PC-3 (cell line): ENCODE results near the gene TTC33. TPM values are rescaled to one million over a fixed set of nuclear protein-coding genes. Genes with fewer than 3 reads are reported as not detected.

Experiments
- ATAC-seq: fragments of 200-7000 bp; cut with Tn5 transposase; 2 replicates; pipeline ENCODE4 v1.9.1; 2020; ENCODE audit warnings: mild to moderate bottlenecking, moderate library complexity
- BruUV-seq: library from RNA; stranded (reverse); fragments of 400-500 nt; replicated peaks from 2 replicates; lab custom pipeline; 2021; lab: Mats Ljungman, UMichigan
- CTCF ChIA-PET: fragments of 300-600 bp; sonication (Branson Sonifier 250); formaldehyde crosslinking; loops from one replicate; lab custom pipeline; 2022; ENCODE audit warnings: antibody characterized with exemption; lab: Charles Lee
- POLR2A ChIA-PET: fragments of 300-600 bp; sonication (Branson Sonifier 250); formaldehyde crosslinking; loops from one replicate; lab custom pipeline; 2022; ENCODE audit warnings: antibody characterized with exemption; ENCODE audit not compliant: unreplicated experiment; lab: Charles Lee
- DNase-seq: peaks from one replicate; pipeline ENCODE4 v3.0.0-alpha.2; 2015
- H2AFZ ChIP-seq: fragments of 300-600 bp; sonication (generic); 2 replicates; pipeline ENCODE4 v1.6.0; 2016; ENCODE audit warnings: antibody characterized with exemption, low read length
- H3F3A ChIP-seq: fragments of 300-600 bp; sonication (generic); one replicate; pipeline ENCODE4 v1.6.0; 2017; ENCODE audit warnings: antibody characterized with exemption, low read length, control low read depth, mild to moderate bottlenecking; ENCODE audit not compliant: unreplicated experiment
- H3K27ac ChIP-seq: fragments of 300-600 bp; sonication (generic); 2 replicates; pipeline ENCODE4 v1.5.1; 2016; ENCODE audit warnings: mild to moderate bottlenecking, low read length
- H3K27me3 ChIP-seq: fragments of 300-600 bp; sonication (generic); 2 replicates; pipeline ENCODE4 v1.6.1; 2016; ENCODE audit warnings: low read length, mixed read lengths
- H3K36me3 ChIP-seq: fragments of 300-600 bp; sonication (generic); 2 replicates; pipeline ENCODE4 v1.6.1; 2016; ENCODE audit warnings: low read depth, mixed run types, low read length, mixed read lengths
- H3K4me1 ChIP-seq: fragments of 300-600 bp; sonication (generic); 2 replicates; pipeline ENCODE4 v1.5.1; 2016; ENCODE audit warnings: low read length; ENCODE audit not compliant: insufficient read depth
- H3K4me2 ChIP-seq: fragments of 300-600 bp; sonication (generic); 2 replicates; pipeline ENCODE4 v1.6.0; 2016; ENCODE audit warnings: low read length
- H3K4me3 ChIP-seq: fragments of 300-600 bp; sonication (generic); 2 replicates; pipeline ENCODE4 v1.5.1; 2016; ENCODE audit warnings: mild to moderate bottlenecking, low read length, mixed read lengths
- H3K79me2 ChIP-seq: fragments of 300-600 bp; sonication (generic); 2 replicates; pipeline ENCODE4 v1.6.1; 2017; ENCODE audit warnings: low read length, mixed read lengths
- H3K9ac ChIP-seq: fragments of 300-600 bp; sonication (generic); 2 replicates; pipeline ENCODE4 v1.6.0; 2016; ENCODE audit warnings: mild to moderate bottlenecking, low read length
- H3K9me2 ChIP-seq: fragments of 300-600 bp; sonication (generic); replicated peaks from 2 replicates; pipeline ENCODE4 v1.6.1; 2016; ENCODE audit warnings: mixed run types, low read length, mixed read lengths
- H3K9me3 ChIP-seq: fragments of 300-600 bp; sonication (generic); 2 replicates; pipeline ENCODE4 v1.6.1; 2016; ENCODE audit warnings: low read length, mixed read lengths
- H4K20me1 ChIP-seq: fragments of 300-600 bp; sonication (generic); 2 replicates; pipeline ENCODE4 v1.6.1; 2016; ENCODE audit warnings: low read length, mixed read lengths
- CTCF ChIP-seq: fragments of 300-600 bp; sonication (generic); conservative IDR thresholded peaks from 2 replicates; pipeline ENCODE4 v1.5.1; 2017; ENCODE audit warnings: antibody characterized with exemption, low read depth, mild to moderate bottlenecking, low read length
- EZH2 ChIP-seq: fragments of 300-600 bp; sonication (generic); IDR thresholded peaks from one replicate; pipeline ENCODE4 v1.6.1; 2017; ENCODE audit warnings: antibody characterized with exemption, mild to moderate bottlenecking, low read length; ENCODE audit not compliant: unreplicated experiment
- EZH2phosphoT487 ChIP-seq: fragments of 300-600 bp; sonication (generic); IDR thresholded peaks from 2 replicates; pipeline ENCODE4 v1.6.1; 2018; ENCODE audit warnings: mild to moderate bottlenecking, antibody characterized with exemption, low read length, borderline replicate concordance
- intact Hi-C: fragments of 100-400 bp; cut with micrococcal nuclease; formaldehyde crosslinking; loops from 2 replicates; pipeline ENCODE4 v1.9.0; 2023
- total RNA-seq: library from RNA; depleted of rRNA; stranded (reverse); fragments of >200 nt; gene quantifications from 2 replicates; pipeline ENCODE4 v1.2.3, GENCODE V29; 2014

TTC33 gene
- total RNA-seq, 1 experiment from 2014 or later, result 9.0 TPM

DNA sequence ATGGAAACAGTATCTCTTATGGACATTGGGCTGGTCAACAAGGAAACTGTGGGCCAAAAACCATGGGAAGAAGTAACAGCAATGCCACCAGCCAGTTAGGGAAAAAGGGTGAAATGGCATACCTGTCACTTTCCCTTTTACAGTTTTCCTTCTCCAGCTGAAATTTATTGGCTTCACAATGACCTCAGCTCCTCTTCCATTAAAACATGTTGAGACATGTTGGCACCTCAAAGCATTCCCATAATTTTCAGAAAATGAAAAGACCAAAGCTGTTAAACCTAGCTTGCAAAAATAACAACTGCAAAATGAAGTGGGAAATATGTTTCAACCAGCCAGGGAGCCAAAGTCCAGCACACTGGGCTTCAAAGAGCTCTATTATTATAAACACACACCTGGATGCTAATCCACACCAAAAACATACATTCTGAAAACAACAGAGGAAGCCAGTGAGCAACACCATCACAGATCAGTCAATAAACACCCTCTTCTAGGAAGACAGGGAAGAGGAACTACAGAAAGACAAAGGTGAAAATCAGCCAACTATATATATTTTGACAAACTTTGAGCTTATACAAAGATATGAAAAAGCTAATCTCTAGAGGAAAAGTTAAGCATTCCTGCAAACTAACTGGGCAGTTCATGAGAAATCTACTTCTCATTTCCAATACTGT lies 154.4 kb downstream of the TTC33 start:
- Histone ChIP-seq H3K4me1 (peaks cover 9% of the 10 kb centered on the region; the same call in 1 of the 2 replicates), H3K9ac (no peak overlapping the region), H3K4me3 (no peak overlapping the region), H3K79me2 (no peaks in the 10 kb centered on the region), H2AFZ (no peak overlapping the region), H3K27ac (no peak overlapping the region), H3K9me3 (no peaks in the 10 kb centered on the region), H4K20me1 (no peaks in the 10 kb centered on the region), H3K27me3 (no peaks in the 10 kb centered on the region), H3K9me2 (no peaks in the 10 kb centered on the region), H3F3A (no peaks in the 10 kb centered on the region), H3K4me2 (no peak overlapping the region), H3K36me3 (no peaks in the 10 kb centered on the region)
- DNase-seq (no peak), ATAC-seq (no peak)
- TF ChIP-seq CTCF, result no peak
- TF ChIP-seq EZH2, result no peak
- TF ChIP-seq EZH2phosphoT487, result no peak
- CTCF ChIA-PET, result no interaction called here
- intact Hi-C loops, result no loop called here
- no TSS peak for BruUV-seq
- POLR2A ChIA-PET, result interaction anchor here (0.7 kb wide), 1 partner anchor 92 kb away, joined by 8 read pairs; no protein-coding TSS in a partner anchor

DNA sequence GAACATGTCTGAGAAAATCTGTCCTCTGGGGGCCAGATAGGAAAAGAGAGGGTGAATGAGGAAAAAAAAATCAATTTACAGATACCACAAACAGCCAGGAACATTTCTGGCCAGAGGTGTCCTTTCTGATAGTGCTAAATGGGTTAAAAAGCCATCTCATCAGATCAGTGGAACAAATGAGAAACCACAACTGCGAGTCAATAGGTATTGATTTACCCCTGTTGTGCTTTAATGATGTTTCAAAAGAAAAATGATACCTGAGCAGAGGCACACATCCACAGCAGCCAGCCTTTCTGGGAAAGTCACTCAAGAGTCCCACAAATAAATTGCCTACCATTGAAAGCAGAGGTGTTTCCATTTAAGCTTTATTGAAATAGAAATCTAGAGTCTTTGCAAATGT lies 155.4 kb downstream of the TTC33 start:
- CTCF ChIA-PET, result no interaction called here
- Histone ChIP-seq H3K9me3 (no peaks in the 10 kb centered on the region), H2AFZ (no peak overlapping the region), H3K27me3 (no peaks in the 10 kb centered on the region), H3F3A (no peaks in the 10 kb centered on the region), H3K4me2 (no peak overlapping the region), H3K9ac (no peak overlapping the region), H3K9me2 (no peaks in the 10 kb centered on the region), H3K79me2 (no peaks in the 10 kb centered on the region), H3K4me3 (no peak overlapping the region), H4K20me1 (no peaks in the 10 kb centered on the region), H3K27ac (no peak overlapping the region), H3K36me3 (no peaks in the 10 kb centered on the region), H3K4me1 (peaks cover 3% of the 10 kb centered on the region; the same call in 1 of the 2 replicates)
- no peak for ATAC-seq
- TF ChIP-seq EZH2phosphoT487 (no peak), CTCF (no peak), EZH2 (no peak)
- intact Hi-C loops, result no loop called here
- POLR2A ChIA-PET, result no interaction called here
- no TSS peak for BruUV-seq
- DNase-seq, result no peak

GRCh38 chr5:40599676-40600075 lies 156.1 kb downstream of the TTC33 start:
- Histone ChIP-seq H3K9me2 (no peaks in the 10 kb centered on the region), H3K4me2 (no peak overlapping the region), H3K4me1 (no peaks in the 10 kb centered on the region), H3K79me2 (no peaks in the 10 kb centered on the region), H3K4me3 (no peak overlapping the region), H3K36me3 (no peaks in the 10 kb centered on the region), H3F3A (no peaks in the 10 kb centered on the region), H3K27me3 (no peaks in the 10 kb centered on the region), H3K9me3 (no peaks in the 10 kb centered on the region), H3K9ac (no peak overlapping the region), H2AFZ (no peak overlapping the region), H3K27ac (no peak overlapping the region), H4K20me1 (no peaks in the 10 kb centered on the region)
- POLR2A ChIA-PET, result no interaction called here
- TF ChIP-seq CTCF (no peak), EZH2phosphoT487 (no peak), EZH2 (no peak)
- DNase-seq, result no peak
- no TSS peak for BruUV-seq
- CTCF ChIA-PET, result no interaction called here
- no peak for ATAC-seq
- intact Hi-C loops, result no loop called here
